GM23248 (cell line): ENCODE data around the gene FAM163B.

Experiments used
- EZH2 ChIP-seq: fragments of 200-600 bp; sonication (generic); IDR thresholded peaks from 2 replicates; pipeline ENCODE4 v1.6.1; 2018; ENCODE audit warnings: antibody characterized with exemption, mild to moderate bottlenecking; ENCODE audit not compliant: insufficient read depth, poor library complexity, severe bottlenecking
- EZH2phosphoT487 ChIP-seq: fragments of 200-600 bp; sonication (generic); IDR thresholded peaks from 2 replicates; pipeline ENCODE4 v1.6.1; 2018; ENCODE audit warnings: antibody characterized with exemption, moderate library complexity, mild to moderate bottlenecking, low read depth; ENCODE audit not compliant: insufficient read depth

GRCh38 chr9:133607381-133607780 is 1.8 kb downstream of the FAM163B start:
- TF ChIP-seq EZH2 = no peak
- no peak for TF ChIP-seq EZH2phosphoT487
